GM21447 (cell line): ENCODE measurements around the gene SNRNP40.

Experiments
- ATAC-seq: cut with Tn5 transposase; IDR thresholded peaks from one replicate; pipeline ENCODE4 v1.9.1; 2021; ENCODE audit not compliant: unreplicated experiment

The SNRNP40 gene

DNA sequence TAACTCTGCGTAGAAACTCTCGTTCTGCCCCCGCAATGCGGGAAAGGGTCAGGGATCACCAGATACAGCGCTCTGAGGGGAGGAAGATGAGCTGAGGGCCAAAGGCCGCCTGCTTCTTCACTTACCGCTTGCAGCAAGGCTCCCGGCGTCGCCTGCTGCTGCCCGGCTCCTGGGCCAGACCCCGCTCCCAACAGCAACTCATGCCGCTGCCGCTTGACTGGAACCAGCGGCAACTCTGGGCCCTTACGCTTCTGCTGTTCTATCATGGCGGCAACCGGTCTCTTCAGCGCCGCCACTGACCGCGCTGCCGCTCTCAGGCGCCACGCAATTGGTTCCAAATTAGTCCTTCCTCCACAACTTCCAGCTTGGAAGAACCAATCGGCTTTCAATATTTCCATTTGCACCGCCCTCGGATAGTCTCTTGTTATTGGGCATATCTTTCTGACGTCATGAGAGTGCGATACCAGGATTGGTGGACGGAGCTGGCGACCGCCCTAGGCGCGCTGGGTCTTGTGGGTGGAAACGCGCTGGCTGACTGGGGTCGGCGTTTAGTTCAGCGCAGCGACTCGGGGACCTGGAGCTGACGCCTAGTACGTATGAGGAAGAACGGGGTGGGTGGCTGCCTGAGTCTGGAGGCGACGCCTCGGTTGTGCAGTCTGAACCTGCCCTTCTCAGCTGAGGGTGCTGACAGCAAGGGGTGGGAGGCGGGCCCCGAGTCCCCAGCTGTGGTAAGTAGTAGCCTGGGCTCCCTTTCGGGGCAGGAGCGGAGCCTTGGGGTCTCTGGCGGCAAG is at the start of gene SNRNP40, which contains the start of gene ZCCHC17:
Gene SNRNP40 (minus strand): TSS at position 303 of the 791 bp plus-strand sequence. CDS start 37 bp downstream, at position 266.
Gene ZCCHC17 (plus strand): TSS at position 547 of the 791 bp plus-strand sequence. CDS start 13,067 bp downstream, outside the sequence.
- ATAC-seq = peak; percentile 97

DNA sequence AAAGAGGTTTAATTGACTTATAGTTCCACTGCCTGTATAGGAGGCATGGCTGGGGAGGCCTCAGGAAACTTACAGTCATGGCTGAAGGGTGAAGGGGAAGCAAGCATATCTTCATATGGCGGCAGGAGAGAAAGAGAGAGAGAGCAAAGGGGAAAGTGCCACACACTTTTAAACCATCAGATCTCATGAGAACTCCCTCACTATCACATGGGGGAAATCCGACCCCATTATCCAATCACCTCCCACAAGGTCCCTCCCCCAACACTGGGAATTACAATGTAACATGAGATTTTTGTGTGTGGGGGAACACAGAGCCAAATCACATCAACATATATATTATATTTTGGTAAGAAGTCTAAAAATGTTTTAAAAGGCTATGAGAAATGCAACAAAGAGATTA is 49.0 kb upstream of the SNRNP40 start:
- ATAC-seq = no peak

- no peak for ATAC-seq
Measured at GRCh38 chr1:31344503-31344902, 47.9 kb upstream of the SNRNP40 start.

DNA sequence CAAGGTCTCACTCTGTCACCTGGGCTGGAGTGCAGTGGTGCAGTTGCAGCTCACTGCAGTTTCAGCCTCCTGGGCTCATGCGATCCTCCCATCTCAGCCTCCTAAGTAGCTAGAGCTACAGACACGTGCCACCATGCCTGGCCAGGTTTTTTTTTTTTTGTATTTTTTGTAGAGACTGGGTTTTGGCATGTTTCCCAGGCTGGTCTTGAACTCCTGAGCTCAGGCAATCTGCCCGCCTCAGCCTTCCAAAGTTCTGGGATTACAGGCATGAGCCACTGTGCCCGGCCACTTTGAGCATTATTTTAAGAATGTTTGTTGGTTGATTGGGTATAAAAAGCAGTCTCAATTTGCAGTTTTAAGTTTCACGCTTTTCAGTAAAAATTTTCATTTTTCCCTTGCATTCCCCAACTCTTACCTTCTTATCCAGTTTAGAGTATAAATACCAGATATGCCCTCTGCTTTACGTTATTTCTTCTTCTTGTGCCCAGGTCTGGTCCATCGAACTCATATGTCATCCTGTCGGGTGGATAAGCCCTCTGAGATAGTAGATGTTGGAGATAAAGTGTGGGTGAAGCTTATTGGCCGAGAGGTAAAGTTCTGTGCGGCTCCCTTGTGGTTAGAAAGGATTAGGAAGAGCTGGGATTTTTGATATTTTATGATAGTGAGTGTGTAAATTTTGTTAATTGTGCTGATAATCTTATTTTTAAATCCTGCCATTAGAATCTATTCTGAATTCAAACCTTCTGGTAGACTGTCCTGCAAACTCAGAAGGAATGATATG is 40.3 kb upstream of the SNRNP40 start:
- no peak for ATAC-seq

DNA sequence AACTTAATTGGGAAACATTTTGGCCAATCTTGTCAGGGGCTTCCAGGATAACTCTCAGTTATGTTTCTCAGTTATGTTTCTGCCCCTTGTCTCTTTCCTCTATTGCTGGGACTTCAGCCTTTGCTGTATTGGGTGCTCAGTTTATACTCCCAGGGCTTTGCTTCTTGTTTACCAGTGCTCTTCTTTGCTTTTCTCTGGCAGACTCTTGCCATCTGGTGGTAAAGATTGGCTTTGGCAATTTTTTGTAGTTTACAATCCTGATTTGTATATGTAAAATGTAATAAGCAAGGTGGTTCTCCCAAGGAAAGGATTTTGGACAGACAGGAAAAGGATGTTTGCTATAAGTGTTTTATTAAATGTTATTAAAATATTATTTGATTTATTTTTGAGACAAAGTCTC is 38.4 kb upstream of the SNRNP40 start:
- no peak for ATAC-seq

GRCh38 chr1:31327381-31327780 is 30.8 kb upstream of the SNRNP40 start:
- no peak for ATAC-seq

GRCh38 chr1:31326461-31326860 is 29.9 kb upstream of the SNRNP40 start:
- no peak for ATAC-seq

GRCh38 chr1:31324992-31325391 is 28.4 kb upstream of the SNRNP40 start:
- ATAC-seq = no peak

- ATAC-seq = no peak
Measured at GRCh38 chr1:31324093-31324492, 27.5 kb upstream of the SNRNP40 start.

GRCh38 chr1:31318146-31318545 is 21.6 kb upstream of the SNRNP40 start:
- ATAC-seq = no peak

- ATAC-seq = no peak
Measured at GRCh38 chr1:31315902-31316301, 19.3 kb upstream of the SNRNP40 start.

- no peak for ATAC-seq
Measured at GRCh38 chr1:31310198-31310597, 13.6 kb upstream of the SNRNP40 start.

DNA sequence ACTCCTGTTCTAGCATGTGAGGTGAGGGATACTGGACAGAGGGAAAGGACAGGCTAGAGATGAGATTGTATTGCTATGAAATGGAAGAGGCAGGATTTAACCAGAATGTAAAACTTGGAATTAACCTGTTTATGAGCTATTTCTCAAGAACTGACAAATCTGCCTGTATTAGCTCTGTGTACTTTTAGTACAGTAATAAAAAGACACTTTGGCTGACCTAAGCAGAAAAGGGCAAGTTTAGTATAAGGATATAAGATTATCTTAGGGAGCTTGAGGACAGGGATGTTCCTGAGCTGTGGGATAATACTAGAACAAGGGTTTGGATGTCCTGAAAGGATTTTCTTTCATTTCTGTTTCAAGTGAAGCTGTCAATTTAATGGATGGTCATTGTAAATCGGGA is 11.4 kb upstream of the SNRNP40 start:
- no peak for ATAC-seq

GRCh38 chr1:31306278-31306677 is 9.7 kb upstream of the SNRNP40 start:
- no peak for ATAC-seq

- no peak for ATAC-seq
Measured at GRCh38 chr1:31302709-31303441, 6.3 kb upstream of the SNRNP40 start.

DNA sequence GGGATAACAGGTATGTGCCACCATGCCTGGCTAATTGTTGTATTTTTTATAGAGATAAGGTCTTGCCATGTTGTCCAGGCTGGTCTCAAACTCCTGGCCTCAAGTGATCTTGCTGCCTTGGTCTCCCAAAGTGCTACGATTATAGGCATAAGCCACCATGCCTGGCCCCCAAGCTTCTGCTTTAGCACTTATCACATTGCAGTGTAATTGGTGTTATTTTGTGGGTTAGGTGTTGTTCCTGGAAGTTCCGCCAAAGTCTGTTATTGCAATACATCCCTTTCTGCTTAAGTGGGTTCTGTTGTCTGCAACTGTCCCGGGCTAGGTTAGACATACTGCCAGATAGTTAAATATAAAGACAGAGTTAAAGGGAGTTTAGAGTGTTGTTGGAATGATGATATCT is 3.6 kb upstream of the SNRNP40 start:
- ATAC-seq = no peak

DNA sequence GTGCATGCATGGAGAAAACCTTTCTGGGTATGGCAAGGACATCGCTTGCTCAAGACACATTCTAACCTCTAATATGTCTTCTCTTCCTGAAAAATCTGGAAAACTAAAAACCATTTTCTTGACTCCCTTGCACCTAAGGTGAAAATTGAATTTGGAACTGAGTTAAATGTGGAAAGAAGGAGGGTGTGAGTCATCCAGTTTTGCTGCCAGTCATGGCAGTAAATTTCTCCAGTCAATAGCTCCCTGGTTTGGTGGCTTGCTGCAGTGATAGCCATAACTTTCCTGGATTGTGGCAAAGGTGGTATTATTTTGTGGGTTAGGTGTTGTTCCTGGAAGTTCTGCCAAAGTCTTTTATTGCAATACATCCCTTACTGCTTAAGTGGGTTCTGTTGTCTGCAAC is 2.8 kb upstream of the SNRNP40 start:
- no peak for ATAC-seq

- no peak for ATAC-seq
Measured at GRCh38 chr1:31297277-31298247, 974 bp upstream of the SNRNP40 start.

GRCh38 chr1:31295874-31296485 is 608 bp downstream of the SNRNP40 start:
- ATAC-seq = no peak

- no peak for ATAC-seq
Measured at GRCh38 chr1:31289021-31289420, 7.6 kb downstream of the SNRNP40 start.
